ACC112 (cell line): ENCODE results near the gene COG8.
A peak's percentile ranks its signal among the peaks of the same experiment; 100 is the strongest.

Source experiments
- H2AFZ ChIP-seq: fragments of 200-600 bp; sonication (generic); one replicate; pipeline ENCODE4 v1.6.0; 2017; ENCODE audit warnings: antibody characterized with exemption, low read length; ENCODE audit not compliant: unreplicated experiment
- H3K27ac ChIP-seq: fragments of 200-600 bp; sonication (generic); 2 replicates; pipeline ENCODE4 v1.5.1; 2014; ENCODE audit warnings: low read depth, mild to moderate bottlenecking, antibody characterized with exemption, low read length, moderate library complexity
- H3K27me3 ChIP-seq: fragments of 200-600 bp; sonication (generic); 2 replicates; pipeline ENCODE4 v1.6.1; 2014; ENCODE audit warnings: mild to moderate bottlenecking, antibody characterized with exemption, low read length, moderate library complexity, mixed read lengths; ENCODE audit not compliant: insufficient read depth
- H3K36me3 ChIP-seq: fragments of 200-600 bp; sonication (generic); 2 replicates; pipeline ENCODE4 v1.6.1; 2016; ENCODE audit warnings: mild to moderate bottlenecking, antibody characterized with exemption, low read length, moderate library complexity, mixed read lengths; ENCODE audit not compliant: insufficient read depth
- H3K4me1 ChIP-seq: fragments of 200-600 bp; sonication (generic); one replicate; pipeline ENCODE4 v1.6.1; 2016; ENCODE audit warnings: low read length, mixed read lengths; ENCODE audit not compliant: insufficient read depth, unreplicated experiment, control insufficient read depth
- H3K4me3 ChIP-seq: fragments of 200-600 bp; sonication (generic); 2 replicates; pipeline ENCODE4 v1.5.1; 2014; ENCODE audit warnings: mild to moderate bottlenecking, low read depth, low read length
- H3K79me2 ChIP-seq: fragments of 200-600 bp; sonication (generic); one replicate; pipeline ENCODE4 v1.6.0; 2016; ENCODE audit warnings: low read length; ENCODE audit not compliant: control insufficient read depth, unreplicated experiment, insufficient read depth

Gene COG8, protein sequence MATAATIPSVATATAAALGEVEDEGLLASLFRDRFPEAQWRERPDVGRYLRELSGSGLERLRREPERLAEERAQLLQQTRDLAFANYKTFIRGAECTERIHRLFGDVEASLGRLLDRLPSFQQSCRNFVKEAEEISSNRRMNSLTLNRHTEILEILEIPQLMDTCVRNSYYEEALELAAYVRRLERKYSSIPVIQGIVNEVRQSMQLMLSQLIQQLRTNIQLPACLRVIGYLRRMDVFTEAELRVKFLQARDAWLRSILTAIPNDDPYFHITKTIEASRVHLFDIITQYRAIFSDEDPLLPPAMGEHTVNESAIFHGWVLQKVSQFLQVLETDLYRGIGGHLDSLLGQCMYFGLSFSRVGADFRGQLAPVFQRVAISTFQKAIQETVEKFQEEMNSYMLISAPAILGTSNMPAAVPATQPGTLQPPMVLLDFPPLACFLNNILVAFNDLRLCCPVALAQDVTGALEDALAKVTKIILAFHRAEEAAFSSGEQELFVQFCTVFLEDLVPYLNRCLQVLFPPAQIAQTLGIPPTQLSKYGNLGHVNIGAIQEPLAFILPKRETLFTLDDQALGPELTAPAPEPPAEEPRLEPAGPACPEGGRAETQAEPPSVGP

DNA sequence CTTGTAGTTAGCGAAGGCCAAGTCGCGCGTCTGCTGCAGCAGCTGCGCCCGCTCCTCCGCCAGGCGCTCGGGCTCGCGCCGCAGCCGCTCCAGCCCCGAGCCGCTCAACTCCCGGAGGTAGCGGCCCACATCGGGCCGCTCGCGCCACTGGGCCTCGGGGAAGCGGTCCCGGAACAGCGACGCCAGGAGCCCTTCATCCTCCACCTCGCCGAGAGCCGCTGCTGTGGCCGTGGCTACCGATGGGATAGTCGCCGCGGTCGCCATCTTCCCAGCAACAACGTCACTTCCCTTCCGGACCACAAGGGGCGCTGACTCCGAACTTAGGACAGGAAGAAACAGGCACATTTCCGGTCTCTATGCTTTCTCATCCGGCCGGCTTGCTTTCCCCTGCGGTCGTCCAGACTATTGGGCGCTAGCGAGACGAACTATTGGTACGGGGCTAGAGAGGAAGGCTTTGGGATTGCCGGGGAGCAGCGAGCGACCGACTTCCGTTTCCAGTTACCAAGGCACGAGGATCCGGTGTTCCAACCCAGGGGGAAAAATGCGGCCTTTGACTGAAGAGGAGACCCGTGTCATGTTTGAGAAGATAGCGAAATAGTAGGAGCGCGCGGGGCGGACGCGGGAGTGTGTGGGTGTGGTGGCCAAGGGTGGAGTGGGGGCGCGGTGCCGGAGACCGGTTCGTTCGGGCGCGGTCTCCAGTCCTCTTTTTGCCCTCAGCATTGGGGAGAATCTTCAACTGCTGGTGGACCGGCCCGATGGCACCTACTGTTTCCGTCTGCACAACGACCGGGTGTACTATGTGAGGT is at the start of gene COG8, which contains the start of gene NIP7:
COG8 (minus strand) TSS at position 276 of the 806 bp plus-strand sequence; CDS start at position 264, 12 bp downstream.
NIP7 (plus strand) TSS at position 484 of the 806 bp plus-strand sequence; CDS start at position 542, 58 bp downstream.
- peak within 1 kb of the TSS; percentile 66 for H2AFZ ChIP-seq
- H3K27me3 ChIP-seq = no peaks in the 10 kb centered on the region
- peaks cover 14% of the 10 kb centered on the region for H3K4me1 ChIP-seq
- H3K79me2 ChIP-seq = peaks cover 49% of the 10 kb centered on the region
- H3K27ac ChIP-seq = peak within 1 kb of the TSS; percentile 57
- H3K36me3 ChIP-seq = peaks cover 21% of the 10 kb centered on the region
- peak within 1 kb of the TSS; percentile 88 for H3K4me3 ChIP-seq

- Histone ChIP-seq H3K36me3 (peaks cover 21% of the 10 kb centered on the region), H2AFZ (peak overlapping the region; percentile 15), H3K27ac (no peak overlapping the region), H3K79me2 (peaks cover 37% of the 10 kb centered on the region), H3K4me3 (peak overlapping the region; percentile 98; the same call in 1 of the 2 replicates), H3K4me1 (peaks cover 12% of the 10 kb centered on the region), H3K27me3 (no peaks in the 10 kb centered on the region)
These were observed 47.2 kb upstream of the COG8 start for GRCh38 chr16:69386596-69386995.

DNA sequence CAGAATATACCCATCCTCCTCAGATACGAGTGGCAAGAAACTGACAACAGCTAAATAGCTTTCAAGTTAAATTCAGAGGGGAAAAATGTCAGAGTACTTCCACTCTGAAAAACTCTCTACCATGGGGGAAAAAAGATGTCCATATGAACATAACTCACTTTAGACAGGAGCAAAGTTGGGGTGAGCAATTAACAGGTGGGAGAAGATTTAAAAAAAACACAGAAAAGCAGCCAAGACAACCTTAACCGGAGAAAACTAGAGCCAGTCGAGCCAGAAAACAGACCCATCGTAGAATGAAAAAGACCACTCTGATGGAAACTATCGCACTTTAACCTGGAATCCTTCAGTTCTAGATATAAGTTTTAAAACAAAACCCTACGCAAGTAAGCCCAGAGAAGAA is 45.6 kb upstream of the COG8 start:
- H3K79me2 ChIP-seq = peaks cover 37% of the 10 kb centered on the region
- peaks cover 21% of the 10 kb centered on the region for H3K36me3 ChIP-seq
- H3K4me1 ChIP-seq = peaks cover 18% of the 10 kb centered on the region
- H2AFZ ChIP-seq = peak overlapping the region; percentile 67
- H3K27me3 ChIP-seq = no peaks in the 10 kb centered on the region
- peak overlapping the region; percentile 98 for H3K4me3 ChIP-seq
- H3K27ac ChIP-seq = peak overlapping the region; percentile 49

- no peak overlapping the region for H3K4me3 ChIP-seq
- peaks cover 33% of the 10 kb centered on the region for H3K36me3 ChIP-seq
- no peak overlapping the region for H3K27ac ChIP-seq
- no peaks in the 10 kb centered on the region for H3K27me3 ChIP-seq
- H3K4me1 ChIP-seq = peaks cover 35% of the 10 kb centered on the region
- peaks cover 37% of the 10 kb centered on the region for H3K79me2 ChIP-seq
- H2AFZ ChIP-seq = no peak overlapping the region
These were observed 43.1 kb upstream of the COG8 start for GRCh38 chr16:69382421-69382820.

- no peak overlapping the region for H3K4me3 ChIP-seq
- H3K79me2 ChIP-seq = peaks cover 37% of the 10 kb centered on the region
- no peak overlapping the region for H2AFZ ChIP-seq
- H3K27me3 ChIP-seq = no peaks in the 10 kb centered on the region
- H3K4me1 ChIP-seq = peaks cover 30% of the 10 kb centered on the region
- peaks cover 33% of the 10 kb centered on the region for H3K36me3 ChIP-seq
- H3K27ac ChIP-seq = 0 out of 2 replicates have a peak overlapping the region, but pooled peaks have one; percentile 6
These were observed 41.9 kb upstream of the COG8 start for GRCh38 chr16:69381231-69381630.

- Histone ChIP-seq H2AFZ (no peak overlapping the region), H3K27me3 (no peaks in the 10 kb centered on the region), H3K36me3 (peaks cover 32% of the 10 kb centered on the region), H3K79me2 (peaks cover 22% of the 10 kb centered on the region), H3K4me3 (no peak overlapping the region), H3K27ac (peak overlapping the region; percentile 54), H3K4me1 (peaks cover 25% of the 10 kb centered on the region)
These were observed 39.4 kb upstream of the COG8 start for GRCh38 chr16:69378760-69379159.

GRCh38 chr16:69378036-69378435 is 38.7 kb upstream of the COG8 start:
- H3K79me2 ChIP-seq = peaks cover 17% of the 10 kb centered on the region
- H3K36me3 ChIP-seq = peaks cover 25% of the 10 kb centered on the region
- peak overlapping the region; percentile 54 for H3K27ac ChIP-seq

DNA sequence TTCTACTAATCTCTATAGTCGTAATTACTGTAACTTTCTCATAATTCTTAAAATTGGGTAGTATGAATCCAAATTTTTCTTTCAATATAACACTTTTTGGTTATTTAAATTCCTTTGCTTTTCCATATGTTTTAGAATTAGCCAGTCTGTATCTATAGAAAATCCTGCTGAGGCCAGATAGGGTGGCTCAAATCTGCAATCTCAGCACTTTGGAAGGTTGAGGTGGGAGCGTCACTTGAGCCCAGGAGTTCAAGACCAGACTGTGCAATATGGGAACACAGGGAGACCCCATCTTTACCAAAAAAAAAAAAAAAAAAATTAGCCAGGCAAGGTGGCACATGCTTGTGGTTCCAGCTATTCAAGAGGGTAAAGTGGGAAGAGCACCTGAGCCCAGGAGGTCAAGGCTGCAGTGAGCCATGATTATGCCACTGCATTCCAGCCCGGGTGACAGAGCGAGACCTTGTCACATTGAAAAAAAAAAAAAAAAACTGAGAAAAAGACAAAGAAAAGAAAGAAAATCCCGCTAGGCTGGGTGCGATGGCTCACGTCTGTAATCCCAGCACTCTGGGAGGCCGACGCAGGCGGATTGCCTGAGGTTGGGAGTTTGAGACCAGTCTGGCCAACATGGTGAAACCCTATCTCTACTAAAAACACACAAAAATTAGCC is 37.2 kb upstream of the COG8 start:
- Histone ChIP-seq H3K79me2 (peaks cover 11% of the 10 kb centered on the region), H3K27ac (no peak overlapping the region), H2AFZ (no peak overlapping the region), H3K4me1 (peaks cover 23% of the 10 kb centered on the region), H3K36me3 (peaks cover 19% of the 10 kb centered on the region; the same call in 1 of the 2 replicates), H3K27me3 (no peaks in the 10 kb centered on the region), H3K4me3 (no peak overlapping the region)

More at GRCh38 chr16:69378036-69378435, 38.7 kb upstream of the COG8 start:
- H3K27me3 ChIP-seq = no peaks in the 10 kb centered on the region
- peaks cover 25% of the 10 kb centered on the region for H3K4me1 ChIP-seq
- H3K4me3 ChIP-seq = no peak overlapping the region
- H2AFZ ChIP-seq = no peak overlapping the region

- no peak overlapping the region for H2AFZ ChIP-seq
- H3K4me1 ChIP-seq = peaks cover 2% of the 10 kb centered on the region
- H3K79me2 ChIP-seq = peaks cover 11% of the 10 kb centered on the region
- H3K4me3 ChIP-seq = no peak overlapping the region
- no peaks in the 10 kb centered on the region for H3K27me3 ChIP-seq
- no peak overlapping the region for H3K27ac ChIP-seq
- peaks cover 26% of the 10 kb centered on the region for H3K36me3 ChIP-seq
These were observed 33.7 kb upstream of the COG8 start for GRCh38 chr16:69373019-69373418.

DNA sequence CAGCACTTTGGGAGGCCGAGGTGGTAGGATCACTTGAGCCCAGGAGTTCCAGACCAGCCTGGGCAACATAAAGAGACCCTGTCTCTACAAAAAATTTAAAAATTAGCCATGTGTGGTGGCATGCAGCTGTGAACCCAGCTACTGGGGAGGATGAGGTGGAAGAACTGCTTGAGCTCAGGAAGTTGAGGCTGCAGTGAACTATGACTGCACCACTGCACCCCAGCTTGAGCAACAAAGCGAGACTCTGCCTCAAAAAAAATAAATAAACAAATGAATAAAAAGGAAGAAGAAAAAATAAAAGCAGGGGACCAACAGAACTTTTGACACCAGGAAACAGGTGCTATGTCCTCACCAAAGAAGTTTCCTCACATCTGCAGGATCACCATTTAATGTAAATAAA is 32.2 kb upstream of the COG8 start:
- peaks cover 11% of the 10 kb centered on the region for H3K79me2 ChIP-seq
- no peak overlapping the region for H3K4me3 ChIP-seq
- no peaks in the 10 kb centered on the region for H3K27me3 ChIP-seq
- H3K27ac ChIP-seq = no peak overlapping the region
- H3K36me3 ChIP-seq = peaks cover 28% of the 10 kb centered on the region
- H3K4me1 ChIP-seq = no peaks in the 10 kb centered on the region
- H2AFZ ChIP-seq = no peak overlapping the region
